ENCODE results near the gene TC2N. TPM values are rescaled to one million over a fixed set of nuclear protein-coding genes. Genes with fewer than 3 reads are reported as not detected.
"Not testable (repeated sequence)": the region's sequence is repeated elsewhere in the genome, so short reads cannot be mapped to it uniquely, and the experiment has no call there.

TC2N gene
- total and polyA plus RNA-seq, 2 of the 4 experiments (the other 2 are of a cell fraction), result 0.03 to 0.18 TPM

DNA sequence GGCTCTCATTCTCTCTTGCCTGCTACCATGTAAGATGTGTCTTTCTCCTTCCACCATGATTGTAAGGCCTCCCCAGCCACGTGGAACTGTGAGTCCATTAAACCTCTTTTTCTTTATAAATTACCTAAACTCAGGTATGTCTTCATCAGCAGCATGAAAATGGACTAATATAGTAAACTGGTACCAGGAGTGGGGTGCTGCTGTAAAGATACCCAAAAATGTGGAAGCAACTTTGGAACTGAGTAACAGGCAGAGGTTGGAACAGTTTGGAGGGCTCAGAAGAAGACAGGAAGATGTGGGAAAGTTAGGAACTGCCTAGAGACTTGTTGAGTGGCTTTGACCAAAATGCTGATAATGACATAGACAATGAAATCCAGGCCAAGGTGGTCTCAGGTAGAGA, 61.2 kb downstream of the TC2N start:
- H3K9ac ChIP-seq (ENCODE audit: low read depth, low read length); DNase-seq; H2AK9ac ChIP-seq (replicated peaks; ENCODE audit: low read depth, low read length, poor library complexity); CTCF ChIA-PET; H3K14ac ChIP-seq (replicated peaks; ENCODE audit: low read depth, low read length); H2AFZ ChIP-seq (replicated peaks; ENCODE audit: low read length, poor library complexity); H3K27ac ChIP-seq (ENCODE audit: insufficient read depth, low read length); H4K91ac ChIP-seq (ENCODE audit: insufficient read depth, low read depth, low read length); BruUV-seq (replicated peaks); ATAC-seq (ENCODE audit: low read depth); H3K9me1 ChIP-seq (ENCODE audit: insufficient read depth, low read length); dilution Hi-C loops (cut with HindIII; ENCODE audit: low sequenced_read_pairs, unreplicated experiment); H3K4me3 ChIP-seq (ENCODE audit: insufficient read depth, low read depth, low read length); H3K9me3 ChIP-seq (ENCODE audit: control insufficient read depth, insufficient read depth, low read length); H2BK15ac ChIP-seq (ENCODE audit: low read depth, low read length); H3K4me1 ChIP-seq (ENCODE audit: control insufficient read depth, insufficient read depth, low read length); intact Hi-C loops (cut with micrococcal nuclease); H3K23ac ChIP-seq (ENCODE audit: low read depth, low read length); H4K20me1 ChIP-seq (ENCODE audit: insufficient read depth, low read length); H3K36me3 ChIP-seq (ENCODE audit: control insufficient read depth, insufficient read depth, low read length); H2BK20ac ChIP-seq (ENCODE audit: low read depth, low read length); in situ Hi-C loops (cut with MboI; ENCODE audit: low sequenced_read_pairs); H4K5ac ChIP-seq (ENCODE audit: low read depth, low read length); H2BK120ac ChIP-seq (ENCODE audit: low read depth, low read length); H3K4me2 ChIP-seq (ENCODE audit: low read depth, low read length); H3K27me3 ChIP-seq (ENCODE audit: control insufficient read depth, insufficient read depth, low read length); H3K56ac ChIP-seq (ENCODE audit: extremely low read depth, insufficient read depth, low read length); H2AK5ac ChIP-seq (ENCODE audit: low read depth, low read length); H2BK5ac ChIP-seq (ENCODE audit: low read depth, low read length, poor library complexity, severe bottlenecking); H3K4ac ChIP-seq (ENCODE audit: low read depth, low read length); POLR2A ChIA-PET (ENCODE audit: unreplicated experiment); H3K18ac ChIP-seq (ENCODE audit: low read depth, low read length); H3K79me1 ChIP-seq (ENCODE audit: low read depth in 1 of 2, low read length in 2 of 2); H4K8ac ChIP-seq (ENCODE audit: low read depth in 2 of 2, low read length in 2 of 2): not testable (repeated sequence)
- WGBS, 2 experiments (ENCODE audit: extremely low coverage in 2 of 2, insufficient read length in 1 of 2), result no CpG with 5 or more reads among the region's 1 CpG
